GM12878 (cell line): ENCODE measurements around the gene JADE3. TPM values are rescaled to one million over a fixed set of nuclear protein-coding genes. Genes with fewer than 3 reads are reported as not detected.

Experiments
- ASH2L ChIP-seq: fragments of 300-600, 200-600 bp; sonication (generic); IDR thresholded peaks from 2 replicates; pipeline ENCODE4 v1.6.1; 2017; ENCODE audit warnings: low read depth, mild to moderate bottlenecking, borderline replicate concordance
- CHD4 ChIP-seq: fragments of 200-600 bp; sonication (generic); IDR thresholded peaks from 2 replicates; pipeline ENCODE4 v1.6.1; 2016; ENCODE audit warnings: mild to moderate bottlenecking
- DPF2 ChIP-seq: fragments of 450-650 bp; IDR thresholded peaks from 2 replicates; pipeline ENCODE4 v1.6.1; 2017; ENCODE audit warnings: mild to moderate bottlenecking
- EGR1 ChIP-seq, 2 experiments: IDR thresholded peaks; 1 replicate in 1 of 2; 2 replicates in 1 of 2; pipeline ENCODE4 v1.6.1; 2011 to 2012; ENCODE audit warnings: low read depth in 2 of 2, low read length in 2 of 2, borderline replicate concordance in 1 of 2, mild to moderate bottlenecking in 1 of 2, moderate library complexity in 1 of 2
- IKZF1 ChIP-seq: fragments of 450-650 bp; conservative IDR thresholded peaks from 2 replicates; pipeline ENCODE4 v1.6.1; 2017; ENCODE audit warnings: antibody characterized with exemption, mild to moderate bottlenecking
- JUND ChIP-seq: IDR thresholded peaks from 2 replicates; pipeline ENCODE4 v1.6.1; 2012; ENCODE audit warnings: low read depth, mild to moderate bottlenecking, low read length, improper control_type of control experiment, moderate library complexity
- MTA2 ChIP-seq: fragments of 450-650 bp; IDR thresholded peaks from 2 replicates; pipeline ENCODE4 v1.6.1; 2016; ENCODE audit warnings: low read depth, mild to moderate bottlenecking, moderate library complexity
- NFYA ChIP-seq: IDR thresholded peaks from 2 replicates; pipeline ENCODE4 v1.6.1; 2011; ENCODE audit warnings: low read depth, mild to moderate bottlenecking, low read length, improper control_type of control experiment, borderline replicate concordance
- YY1 ChIP-seq: IDR thresholded peaks from 2 replicates; pipeline ENCODE4 v1.6.1; 2011; ENCODE audit warnings: low read depth, mild to moderate bottlenecking, low read length
- polyA plus RNA-seq, 11 experiments: library from polyadenylated mRNA; depleted of rRNA in 4 of 11; unstranded in 6 of 11; stranded (reverse) in 5 of 11; fragments of >200 nt; fragmentation: Nextera tagmentation in 4 of 11; fragmentation: Illumina TruSeq in 1 of 11; extraction: Ambion mirVana in 4 of 11; extraction: Trizol in 1 of 11; gene quantifications; 1 replicate in 1 of 11; 2 replicates in 10 of 11; pipeline versions ENCODE4 v1.2.1 to v1.2.3, GENCODE V29; 2011 to 2016; ENCODE audit warnings: inconsistent platforms in 2 of 11, missing spikeins in 2 of 11, low read depth in 1 of 11
- total RNA-seq, 4 experiments: library from RNA; depleted of rRNA in 3 of 4; stranded (reverse); fragments of >200 nt in 3 of 4; fragmentation: Illumina TruSeq in 1 of 4; extraction: Trizol in 1 of 4; gene quantifications; 2 replicates each; pipeline versions ENCODE4 v1.2.1 to v1.2.3, GENCODE V29; 2013 to 2021
- TF ChIP-seq, protein P1 (sequence below): IDR thresholded peaks from 2 replicates; pipeline ENCODE4 v1.6.1; 2012; ENCODE audit warnings: improper control_type of control experiment, low read depth, low read length; ENCODE audit not compliant: insufficient replicate concordance
- TF ChIP-seq, protein P2 (sequence below): IDR thresholded peaks from 2 replicates; pipeline ENCODE4 v1.6.1; 2012; ENCODE audit warnings: mild to moderate bottlenecking, low read depth, low read length

The JADE3 gene
- total and polyA plus RNA-seq, 10 of the 15 experiments (the other 5 are each of a cell fraction or from before 2014, with no cell fraction given): 0.06 to 13.0 (median 0.65) TPM

DNA sequence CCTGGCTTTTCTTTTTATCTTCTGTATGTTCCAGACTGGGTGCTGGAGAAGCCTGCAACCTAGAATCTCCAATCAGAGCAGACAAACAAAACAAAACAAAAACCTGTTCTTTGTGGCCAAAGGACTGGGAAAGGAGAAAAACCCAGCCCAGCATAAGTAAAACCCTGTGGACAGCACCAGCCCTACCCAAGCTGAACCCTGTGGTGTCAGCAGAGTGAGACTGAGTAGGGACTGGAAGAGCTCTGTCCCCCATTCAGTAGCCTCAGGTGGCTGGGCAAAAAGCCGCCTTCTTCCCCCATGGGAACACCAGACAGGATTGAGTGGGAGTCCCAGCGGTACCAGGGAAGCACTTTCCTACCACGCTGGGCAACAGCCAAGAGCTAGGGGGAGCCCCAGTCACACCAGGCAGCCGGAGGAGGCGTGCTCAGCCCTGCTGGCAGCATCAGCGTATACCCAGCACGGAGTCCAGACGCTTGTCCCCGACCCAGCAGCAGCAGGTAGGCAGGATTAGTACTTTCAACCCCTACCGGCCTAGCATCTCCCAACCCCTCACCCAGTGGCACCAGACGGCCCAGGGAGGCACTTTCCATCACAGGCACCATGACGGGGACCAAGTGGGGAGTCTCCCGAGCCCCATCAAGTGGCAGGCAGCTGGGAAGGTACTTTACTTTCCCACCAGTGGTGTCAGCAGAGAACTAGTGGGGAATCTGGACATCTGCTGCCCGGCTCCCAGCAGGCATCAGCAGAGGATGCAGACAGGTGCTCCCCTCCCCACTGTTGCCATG lies 8.6 kb upstream of the JADE3 start (continued):
- TF ChIP-seq ASH2L (no peak), NFYA (no peak), CHD4 (no peak), JUND (0 out of 2 replicates have a peak, but pooled peaks have one; percentile 12), DPF2 (peak; percentile 43; the same call in 1 of the 2 replicates), MTA2 (no peak; the same call in 1 of the 2 replicates), YY1 (0 out of 2 replicates have a peak, but pooled peaks have one; percentile 11), IKZF1 (peak; percentile 74), EGR1 (IDR thresholded peaks at IDR 0.05; ENCODE audit: borderline replicate concordance in 1 of 2, low read depth in 2 of 2, low read length in 2 of 2) (no peak)
- TF ChIP-seq, protein P1, sequence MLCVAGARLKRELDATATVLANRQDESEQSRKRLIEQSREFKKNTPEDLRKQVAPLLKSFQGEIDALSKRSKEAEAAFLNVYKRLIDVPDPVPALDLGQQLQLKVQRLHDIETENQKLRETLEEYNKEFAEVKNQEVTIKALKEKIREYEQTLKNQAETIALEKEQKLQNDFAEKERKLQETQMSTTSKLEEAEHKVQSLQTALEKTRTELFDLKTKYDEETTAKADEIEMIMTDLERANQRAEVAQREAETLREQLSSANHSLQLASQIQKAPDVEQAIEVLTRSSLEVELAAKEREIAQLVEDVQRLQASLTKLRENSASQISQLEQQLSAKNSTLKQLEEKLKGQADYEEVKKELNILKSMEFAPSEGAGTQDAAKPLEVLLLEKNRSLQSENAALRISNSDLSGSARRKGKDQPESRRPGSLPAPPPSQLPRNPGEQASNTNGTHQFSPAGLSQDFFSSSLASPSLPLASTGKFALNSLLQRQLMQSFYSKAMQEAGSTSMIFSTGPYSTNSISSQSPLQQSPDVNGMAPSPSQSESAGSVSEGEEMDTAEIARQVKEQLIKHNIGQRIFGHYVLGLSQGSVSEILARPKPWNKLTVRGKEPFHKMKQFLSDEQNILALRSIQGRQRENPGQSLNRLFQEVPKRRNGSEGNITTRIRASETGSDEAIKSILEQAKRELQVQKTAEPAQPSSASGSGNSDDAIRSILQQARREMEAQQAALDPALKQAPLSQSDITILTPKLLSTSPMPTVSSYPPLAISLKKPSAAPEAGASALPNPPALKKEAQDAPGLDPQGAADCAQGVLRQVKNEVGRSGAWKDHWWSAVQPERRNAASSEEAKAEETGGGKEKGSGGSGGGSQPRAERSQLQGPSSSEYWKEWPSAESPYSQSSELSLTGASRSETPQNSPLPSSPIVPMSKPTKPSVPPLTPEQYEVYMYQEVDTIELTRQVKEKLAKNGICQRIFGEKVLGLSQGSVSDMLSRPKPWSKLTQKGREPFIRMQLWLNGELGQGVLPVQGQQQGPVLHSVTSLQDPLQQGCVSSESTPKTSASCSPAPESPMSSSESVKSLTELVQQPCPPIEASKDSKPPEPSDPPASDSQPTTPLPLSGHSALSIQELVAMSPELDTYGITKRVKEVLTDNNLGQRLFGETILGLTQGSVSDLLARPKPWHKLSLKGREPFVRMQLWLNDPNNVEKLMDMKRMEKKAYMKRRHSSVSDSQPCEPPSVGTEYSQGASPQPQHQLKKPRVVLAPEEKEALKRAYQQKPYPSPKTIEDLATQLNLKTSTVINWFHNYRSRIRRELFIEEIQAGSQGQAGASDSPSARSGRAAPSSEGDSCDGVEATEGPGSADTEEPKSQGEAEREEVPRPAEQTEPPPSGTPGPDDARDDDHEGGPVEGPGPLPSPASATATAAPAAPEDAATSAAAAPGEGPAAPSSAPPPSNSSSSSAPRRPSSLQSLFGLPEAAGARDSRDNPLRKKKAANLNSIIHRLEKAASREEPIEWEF: peak; percentile 60
- TF ChIP-seq, protein P2, sequence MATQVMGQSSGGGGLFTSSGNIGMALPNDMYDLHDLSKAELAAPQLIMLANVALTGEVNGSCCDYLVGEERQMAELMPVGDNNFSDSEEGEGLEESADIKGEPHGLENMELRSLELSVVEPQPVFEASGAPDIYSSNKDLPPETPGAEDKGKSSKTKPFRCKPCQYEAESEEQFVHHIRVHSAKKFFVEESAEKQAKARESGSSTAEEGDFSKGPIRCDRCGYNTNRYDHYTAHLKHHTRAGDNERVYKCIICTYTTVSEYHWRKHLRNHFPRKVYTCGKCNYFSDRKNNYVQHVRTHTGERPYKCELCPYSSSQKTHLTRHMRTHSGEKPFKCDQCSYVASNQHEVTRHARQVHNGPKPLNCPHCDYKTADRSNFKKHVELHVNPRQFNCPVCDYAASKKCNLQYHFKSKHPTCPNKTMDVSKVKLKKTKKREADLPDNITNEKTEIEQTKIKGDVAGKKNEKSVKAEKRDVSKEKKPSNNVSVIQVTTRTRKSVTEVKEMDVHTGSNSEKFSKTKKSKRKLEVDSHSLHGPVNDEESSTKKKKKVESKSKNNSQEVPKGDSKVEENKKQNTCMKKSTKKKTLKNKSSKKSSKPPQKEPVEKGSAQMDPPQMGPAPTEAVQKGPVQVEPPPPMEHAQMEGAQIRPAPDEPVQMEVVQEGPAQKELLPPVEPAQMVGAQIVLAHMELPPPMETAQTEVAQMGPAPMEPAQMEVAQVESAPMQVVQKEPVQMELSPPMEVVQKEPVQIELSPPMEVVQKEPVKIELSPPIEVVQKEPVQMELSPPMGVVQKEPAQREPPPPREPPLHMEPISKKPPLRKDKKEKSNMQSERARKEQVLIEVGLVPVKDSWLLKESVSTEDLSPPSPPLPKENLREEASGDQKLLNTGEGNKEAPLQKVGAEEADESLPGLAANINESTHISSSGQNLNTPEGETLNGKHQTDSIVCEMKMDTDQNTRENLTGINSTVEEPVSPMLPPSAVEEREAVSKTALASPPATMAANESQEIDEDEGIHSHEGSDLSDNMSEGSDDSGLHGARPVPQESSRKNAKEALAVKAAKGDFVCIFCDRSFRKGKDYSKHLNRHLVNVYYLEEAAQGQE: peak; percentile 48; the same call in 1 of the 2 replicates
